ENCODE results near the gene LRCOL1.

The LRCOL1 gene

GRCh38 chr12:132637811-132638210 is 27.4 kb upstream of the LRCOL1 start:
- no peak overlapping the region for H3K4me3 ChIP-seq (ENCODE audit: low read depth, low read length)

GRCh38 chr12:132635076-132635955 is 24.9 kb upstream of the LRCOL1 start:
- no peak overlapping the region for H3K4me3 ChIP-seq (ENCODE audit: low read depth, low read length)

GRCh38 chr12:132634411-132634990 is 24.1 kb upstream of the LRCOL1 start:
- H3K4me3 ChIP-seq (ENCODE audit: low read depth, low read length) = no peak overlapping the region

GRCh38 chr12:132633901-132634300 is 23.5 kb upstream of the LRCOL1 start:
- no peak overlapping the region for H3K4me3 ChIP-seq (ENCODE audit: low read depth, low read length)

- H3K4me3 ChIP-seq (ENCODE audit: low read depth, low read length) = no peak overlapping the region
Measured at GRCh38 chr12:132633398-132633797, 23.0 kb upstream of the LRCOL1 start.

- H3K4me3 ChIP-seq (ENCODE audit: low read depth, low read length) = no peak overlapping the region
Measured at GRCh38 chr12:132632521-132633228, 22.3 kb upstream of the LRCOL1 start.

GRCh38 chr12:132631666-132632065 is 21.3 kb upstream of the LRCOL1 start:
- no peak overlapping the region for H3K4me3 ChIP-seq (ENCODE audit: low read depth, low read length)

GRCh38 chr12:132630672-132631071 is 20.3 kb upstream of the LRCOL1 start:
- no peak overlapping the region for H3K4me3 ChIP-seq (ENCODE audit: low read depth, low read length)

GRCh38 chr12:132629330-132629729 is 18.9 kb upstream of the LRCOL1 start:
- no peak overlapping the region for H3K4me3 ChIP-seq (ENCODE audit: low read depth, low read length)

GRCh38 chr12:132625731-132626430 is 15.5 kb upstream of the LRCOL1 start:
- no peak overlapping the region for H3K4me3 ChIP-seq (ENCODE audit: low read depth, low read length)

- H3K4me3 ChIP-seq (ENCODE audit: low read depth, low read length) = no peak overlapping the region
Measured at GRCh38 chr12:132624910-132625630, 14.7 kb upstream of the LRCOL1 start.

- H3K4me3 ChIP-seq (ENCODE audit: low read depth, low read length) = no peak overlapping the region
Measured at GRCh38 chr12:132624186-132624855, 13.9 kb upstream of the LRCOL1 start.

- no peak overlapping the region for H3K4me3 ChIP-seq (ENCODE audit: low read depth, low read length)
Measured at GRCh38 chr12:132623072-132623869, 12.9 kb upstream of the LRCOL1 start.

- H3K4me3 ChIP-seq (ENCODE audit: low read depth, low read length) = no peak overlapping the region
Measured at GRCh38 chr12:132622437-132623071, 12.2 kb upstream of the LRCOL1 start.

- no peak overlapping the region for H3K4me3 ChIP-seq (ENCODE audit: low read depth, low read length)
Measured at GRCh38 chr12:132621657-132622435, 11.5 kb upstream of the LRCOL1 start.

- H3K4me3 ChIP-seq (ENCODE audit: low read depth, low read length) = no peak overlapping the region
Measured at GRCh38 chr12:132620899-132621656, 10.7 kb upstream of the LRCOL1 start.
